HG03060 (cell line): ENCODE data around the gene SCAP.

ENCODE experiments used
- ATAC-seq: cut with Tn5 transposase; IDR thresholded peaks from one replicate; pipeline ENCODE4 v1.9.1; 2021; ENCODE audit warnings: low read depth, moderate number of reproducible peaks; ENCODE audit not compliant: unreplicated experiment

Gene SCAP

GRCh38 chr3:47434849-47435248 is 40.9 kb downstream of the SCAP start:
- ATAC-seq: no peak

DNA sequence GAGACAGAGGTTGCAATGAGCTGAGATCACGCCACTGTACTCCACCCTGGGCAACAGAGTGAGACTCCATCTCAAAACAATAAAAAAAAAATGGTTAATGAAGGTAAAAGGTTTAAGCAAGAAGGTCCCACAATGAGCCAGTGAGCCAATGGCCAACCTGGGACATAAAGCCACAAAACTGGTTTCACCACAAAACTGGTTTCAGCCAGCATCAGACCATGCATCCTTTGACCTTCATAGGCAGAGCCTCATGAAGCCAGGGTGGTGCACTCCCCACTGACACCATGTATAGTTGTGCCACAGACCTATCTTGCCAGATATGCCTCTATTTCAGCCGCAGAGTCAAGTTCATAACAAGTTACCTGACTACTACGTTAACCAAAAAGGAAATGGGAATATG is 41.9 kb downstream of the SCAP start:
- ATAC-seq: no peak

GRCh38 chr3:47432673-47433072 is 43.1 kb downstream of the SCAP start:
- no peak for ATAC-seq

GRCh38 chr3:47431225-47431624 is 44.5 kb downstream of the SCAP start:
- ATAC-seq: no peak

GRCh38 chr3:47430606-47431005 is 45.1 kb downstream of the SCAP start:
- ATAC-seq: no peak

DNA sequence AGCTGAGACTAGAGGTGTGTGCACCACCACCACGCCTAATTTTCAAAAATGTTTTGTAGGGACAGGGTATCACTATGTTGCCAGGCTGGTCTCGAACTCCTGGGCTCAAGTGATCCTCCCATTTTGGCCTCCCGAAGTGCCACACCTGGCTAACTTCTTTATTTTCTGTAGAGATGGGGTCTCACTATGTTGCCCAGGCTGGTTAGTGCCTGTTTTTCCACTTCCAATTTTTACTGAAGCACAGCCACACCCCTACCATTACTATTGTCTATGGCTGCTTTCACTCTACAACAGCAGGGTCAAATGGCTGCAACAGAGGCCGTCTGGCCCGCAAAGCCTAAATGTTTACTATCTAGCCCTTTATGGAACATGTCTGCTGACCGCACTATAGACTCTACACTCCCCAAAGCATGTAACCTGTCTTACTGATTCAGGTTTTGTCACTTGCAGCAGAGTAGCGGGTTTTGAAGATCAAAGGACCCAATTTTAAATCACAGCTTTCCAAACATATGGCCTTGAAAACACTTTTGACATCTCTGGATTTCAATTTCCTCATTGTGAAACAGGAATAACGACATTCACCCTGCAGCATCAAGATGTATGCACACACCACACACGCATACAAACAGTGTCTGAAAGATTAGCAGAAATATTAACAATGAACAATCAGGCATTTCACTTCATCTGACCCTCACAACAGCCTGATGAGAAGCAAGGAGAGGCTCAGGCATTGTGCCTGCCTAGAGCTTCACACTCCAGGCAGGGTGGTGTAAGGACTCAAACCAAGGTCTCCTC is 46.1 kb downstream of the SCAP start:
- ATAC-seq: no peak

DNA sequence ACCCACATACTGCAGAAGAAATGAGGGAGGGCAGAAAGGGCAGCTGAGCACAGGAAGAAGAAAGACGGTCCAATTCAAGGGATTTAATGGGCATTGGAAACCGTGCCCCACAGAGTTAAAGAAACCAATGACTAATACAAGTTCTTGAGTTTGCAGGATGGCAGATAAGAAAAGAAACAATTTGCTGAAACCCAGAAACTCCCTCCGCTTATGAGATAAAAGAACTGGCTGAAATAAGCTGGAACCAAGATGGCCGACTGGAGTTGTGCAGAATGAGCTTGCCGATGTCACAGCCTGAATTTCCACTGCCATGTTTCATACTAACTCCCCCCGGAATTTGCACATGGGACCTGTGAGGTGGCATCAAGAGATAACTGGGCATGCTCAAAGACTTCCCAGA is 47.1 kb downstream of the SCAP start:
- no peak for ATAC-seq

- ATAC-seq: no peak
These were observed 47.9 kb downstream of the SCAP start for GRCh38 chr3:47427866-47428265.

GRCh38 chr3:47425959-47426358 is 49.8 kb downstream of the SCAP start:
- ATAC-seq: no peak

DNA sequence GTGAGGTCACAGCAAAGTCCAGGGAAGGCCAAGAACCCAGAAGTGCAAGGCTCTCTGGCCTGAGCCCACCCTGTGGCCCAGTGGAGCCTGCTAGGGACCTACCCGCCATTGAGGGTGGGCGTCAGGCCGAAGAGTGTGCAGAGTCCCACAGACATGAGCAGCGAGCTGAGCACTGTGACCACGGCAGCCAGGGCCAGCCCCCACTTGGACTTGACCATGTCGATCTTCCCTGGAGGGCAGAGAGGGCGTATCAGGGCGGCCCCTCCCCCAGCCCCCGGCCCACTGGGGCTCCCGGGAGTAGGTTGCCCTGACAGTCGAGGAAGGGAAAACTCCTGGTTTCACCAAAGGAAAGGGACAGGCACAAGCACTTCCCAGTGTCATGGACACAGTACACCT is 50.4 kb downstream of the SCAP start:
- ATAC-seq: no peak

- ATAC-seq: no peak
These were observed 51.0 kb downstream of the SCAP start for GRCh38 chr3:47424434-47425382.

DNA sequence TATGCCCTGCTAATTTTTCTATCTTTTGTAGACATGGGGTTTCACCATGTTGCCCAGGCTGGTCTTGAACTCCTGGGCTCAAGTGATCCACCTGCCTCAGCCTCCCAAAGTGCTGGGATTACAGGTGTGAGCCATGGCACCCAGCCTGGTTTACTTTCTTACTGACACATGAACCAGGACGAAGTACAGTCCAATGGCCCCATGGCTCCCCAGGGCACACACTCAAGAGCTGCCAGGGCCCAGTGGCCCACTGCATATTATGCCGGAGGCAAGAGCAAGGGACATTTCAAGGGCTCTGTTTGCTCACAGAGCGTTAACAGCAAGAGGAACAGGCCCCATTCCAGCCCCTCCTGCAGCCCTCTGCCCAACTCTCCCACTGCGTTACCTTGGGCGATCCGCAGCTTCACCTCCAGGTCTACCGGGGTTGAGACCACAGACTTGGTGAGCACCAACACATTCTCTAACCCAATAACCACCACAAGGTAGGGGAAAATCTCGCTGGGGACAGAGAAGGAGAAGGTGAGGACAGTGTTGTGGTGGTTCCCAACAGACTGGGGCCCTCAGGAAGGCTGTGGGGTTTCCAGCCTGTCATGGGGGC is 52.1 kb downstream of the SCAP start:
- ATAC-seq: no peak

GRCh38 chr3:47422743-47423142 is 53.0 kb downstream of the SCAP start:
- no peak for ATAC-seq

DNA sequence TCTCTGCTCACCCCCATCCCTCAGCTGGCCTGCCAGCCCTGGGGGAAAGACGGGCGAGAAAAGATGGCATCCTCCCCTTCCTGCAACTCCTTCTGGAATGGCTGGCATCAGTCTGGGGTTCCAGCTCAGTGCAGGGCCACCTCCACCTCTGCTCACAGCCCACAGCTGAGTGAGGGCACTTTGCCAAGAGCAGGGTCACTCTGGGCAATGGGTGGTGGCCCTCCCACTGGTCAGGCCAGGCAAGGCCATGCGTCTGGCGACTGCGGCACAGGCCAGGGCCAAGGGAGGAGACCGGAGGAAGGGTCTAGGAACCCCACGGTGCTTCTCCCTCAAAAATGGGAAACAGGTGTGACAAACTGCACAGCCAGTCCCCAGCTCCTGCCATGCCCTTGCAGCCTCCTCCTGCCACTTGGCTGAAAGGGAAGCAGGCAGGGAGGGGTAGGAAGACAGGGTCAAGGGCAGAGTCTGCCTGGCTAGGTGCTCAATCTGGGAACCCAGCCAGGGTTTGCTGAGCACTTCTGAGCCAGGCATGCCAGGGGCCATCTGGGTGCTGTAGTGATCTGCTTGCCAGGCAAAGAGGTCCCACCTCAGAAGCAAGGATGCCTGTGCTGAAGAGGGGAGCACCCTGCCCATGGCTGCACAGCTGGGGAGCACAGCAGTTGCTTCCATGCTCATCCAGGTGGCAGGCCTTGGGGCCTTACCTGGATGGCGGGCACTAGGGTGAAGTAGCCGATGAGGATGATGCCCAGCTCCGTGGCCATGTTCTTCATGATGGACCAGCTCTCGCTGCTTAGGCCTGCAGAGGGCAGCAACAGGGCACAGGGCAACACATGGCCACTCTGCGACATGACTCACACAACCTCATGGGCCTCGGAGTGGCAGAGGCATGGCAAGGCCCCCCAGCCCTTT is 53.7 kb downstream of the SCAP start:
- ATAC-seq: no peak

DNA sequence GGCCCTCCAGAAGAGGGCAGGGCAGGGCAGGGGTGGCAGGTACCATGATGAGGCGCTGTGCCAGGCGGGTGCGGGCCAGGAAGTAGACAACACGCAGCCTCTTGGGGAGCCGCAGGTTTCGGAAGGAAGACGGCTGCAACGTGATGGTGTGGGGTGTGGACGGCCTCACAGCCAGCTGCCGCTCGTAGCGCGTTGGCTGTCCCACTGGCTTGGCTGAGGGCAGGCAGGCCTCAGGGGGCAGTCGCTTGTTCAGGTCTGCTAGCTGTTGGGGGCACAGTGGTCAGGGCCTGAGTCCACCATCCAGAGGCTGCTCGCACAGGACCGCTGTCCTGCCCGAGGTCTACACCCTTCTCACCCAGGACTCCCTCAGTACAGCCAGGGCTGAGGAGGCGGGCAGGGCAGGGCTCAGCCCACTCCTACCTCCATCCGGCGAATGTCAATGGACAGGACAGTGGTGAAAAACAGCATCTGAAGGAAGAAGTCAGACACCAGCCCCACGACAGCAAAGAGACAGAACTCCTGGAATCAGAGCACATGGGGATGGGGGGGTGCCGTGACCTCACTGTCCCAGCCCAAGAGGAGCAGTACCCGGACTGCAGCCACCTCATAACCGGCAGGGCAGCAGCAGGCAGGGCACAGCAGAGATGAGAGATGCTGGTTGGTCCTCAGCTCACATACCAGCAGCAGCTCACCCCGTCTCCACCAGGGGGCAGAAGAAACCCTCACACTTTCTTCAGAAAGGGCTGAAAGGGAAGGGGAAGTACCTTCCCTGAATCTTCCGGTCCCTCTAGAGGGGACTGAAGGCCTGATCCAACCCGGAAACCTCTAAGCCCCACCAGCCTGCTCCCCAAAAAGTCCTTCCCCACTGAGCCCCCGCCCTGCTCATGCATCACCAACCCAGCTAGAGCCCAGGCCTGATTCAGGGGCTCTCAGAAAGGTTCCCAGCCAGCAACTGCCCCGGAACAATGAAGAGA is 54.9 kb downstream of the SCAP start:
- no peak for ATAC-seq

DNA sequence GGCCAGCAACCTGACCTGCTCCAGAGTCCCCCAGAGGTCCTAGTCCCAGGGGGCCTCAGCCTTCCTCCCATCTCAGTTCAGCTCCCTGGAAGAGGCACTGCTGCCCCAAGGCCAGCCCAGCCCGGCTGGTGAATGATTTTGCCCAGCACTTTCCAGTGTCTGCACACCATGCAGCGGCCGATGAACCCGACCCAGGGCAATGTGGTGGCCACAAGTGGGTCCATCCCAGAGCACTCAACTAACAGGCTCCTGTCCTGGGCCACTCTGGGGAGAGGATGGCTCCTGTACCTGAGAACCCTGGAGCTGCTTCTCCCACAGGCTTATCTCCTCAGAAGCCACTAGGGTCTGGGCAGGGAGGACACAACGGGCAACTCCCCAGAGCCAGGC is 55.7 kb downstream of the SCAP start:
- ATAC-seq: no peak

DNA sequence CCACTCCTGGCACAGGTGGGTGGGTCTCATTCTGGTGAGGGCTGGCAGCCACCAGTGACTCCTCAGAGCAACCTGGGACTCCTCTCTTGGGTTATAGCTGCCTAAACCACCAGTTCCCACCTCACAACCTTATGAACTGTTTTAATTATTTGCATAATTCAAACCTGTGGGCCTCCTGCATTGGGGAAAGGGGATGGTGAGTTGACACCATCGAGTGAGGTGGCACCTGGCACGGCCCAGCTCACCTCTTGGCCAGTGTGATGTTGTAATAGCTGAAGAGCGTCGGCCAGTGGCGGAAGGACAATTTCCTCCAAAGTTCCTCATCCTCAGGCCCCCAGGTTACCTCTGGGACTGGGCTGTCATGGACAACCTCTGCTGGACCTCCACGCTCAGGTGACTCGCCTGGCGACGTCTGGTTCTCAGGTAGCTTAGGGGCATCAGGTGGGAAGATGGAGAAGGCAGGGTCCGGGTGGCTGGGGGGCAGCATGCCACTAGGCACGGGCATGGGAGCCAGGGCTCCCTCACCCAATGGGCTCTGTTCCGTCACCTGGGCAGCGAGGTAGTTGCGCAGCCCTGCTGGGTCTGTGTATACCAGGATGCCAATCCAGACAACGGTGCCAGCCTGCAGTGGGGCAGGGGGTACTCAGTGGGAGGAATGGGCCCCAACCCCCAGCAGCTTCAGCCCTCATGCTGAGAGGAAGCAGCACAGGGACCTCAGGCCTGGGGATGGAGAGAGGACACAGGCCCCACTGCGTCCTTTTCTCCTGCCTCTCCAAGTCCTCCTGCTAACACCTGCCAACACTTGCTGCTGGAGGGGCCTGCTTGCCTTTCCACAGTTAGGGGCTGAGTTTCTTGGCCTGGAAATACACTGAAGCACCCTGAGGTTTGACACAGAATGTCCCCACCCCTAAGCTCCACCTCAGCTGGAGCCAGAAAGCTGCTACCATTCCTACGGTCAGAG is 56.4 kb downstream of the SCAP start:
- ATAC-seq: no peak
